ENCODE data around the gene NDUFS6.

Gene NDUFS6

GRCh38 chr5:1857256-1857600, 56.0 kb downstream of the NDUFS6 start:
- TF ChIP-seq CTCF (IDR thresholded peaks at IDR 0.05; ENCODE audit: extremely low read depth, insufficient read depth, missing control alignments) = no peak
- in situ Hi-C loops (cut with MboI; ENCODE audit: low pct_unique_long_range_greater_than_20kb, low sequenced_read_pairs, unreplicated experiment) = no loop called here

GRCh38 chr5:1858436-1858835, 57.2 kb downstream of the NDUFS6 start:
- no peak for DNase-seq (ENCODE audit: low spot score)
- TF ChIP-seq CTCF (IDR thresholded peaks at IDR 0.05; ENCODE audit: extremely low read depth, insufficient read depth, missing control alignments) = no peak
- in situ Hi-C loops (cut with MboI; ENCODE audit: low pct_unique_long_range_greater_than_20kb, low sequenced_read_pairs, unreplicated experiment) = no loop called here

More at GRCh38 chr5:1857256-1857600, 56.0 kb downstream of the NDUFS6 start:
- DNase-seq (ENCODE audit: low spot score) = no peak

GRCh38 chr5:1859099-1859498, 57.9 kb downstream of the NDUFS6 start:
- DNase-seq (ENCODE audit: low spot score) = no peak
- TF ChIP-seq CTCF (IDR thresholded peaks at IDR 0.05; ENCODE audit: extremely low read depth, insufficient read depth, missing control alignments) = no peak
- in situ Hi-C loops (cut with MboI; ENCODE audit: low pct_unique_long_range_greater_than_20kb, low sequenced_read_pairs, unreplicated experiment) = no loop called here

- in situ Hi-C loops (cut with MboI; ENCODE audit: low pct_unique_long_range_greater_than_20kb, low sequenced_read_pairs, unreplicated experiment) = no loop called here
- no peak for TF ChIP-seq CTCF (IDR thresholded peaks at IDR 0.05; ENCODE audit: extremely low read depth, insufficient read depth, missing control alignments)
These were observed 58.9 kb downstream of the NDUFS6 start for GRCh38 chr5:1860021-1860610.

GRCh38 chr5:1860949-1861348, 59.7 kb downstream of the NDUFS6 start:
- no peak for DNase-seq (ENCODE audit: low spot score)
- in situ Hi-C loops (cut with MboI; ENCODE audit: low pct_unique_long_range_greater_than_20kb, low sequenced_read_pairs, unreplicated experiment) = no loop called here
- no peak for TF ChIP-seq CTCF (IDR thresholded peaks at IDR 0.05; ENCODE audit: extremely low read depth, insufficient read depth, missing control alignments)

More at GRCh38 chr5:1860021-1860610, 58.9 kb downstream of the NDUFS6 start:
- no peak for DNase-seq (ENCODE audit: low spot score)

- TF ChIP-seq CTCF (IDR thresholded peaks at IDR 0.05; ENCODE audit: extremely low read depth, insufficient read depth, missing control alignments) = no peak
- DNase-seq (ENCODE audit: low spot score) = no peak
- in situ Hi-C loops (cut with MboI; ENCODE audit: low pct_unique_long_range_greater_than_20kb, low sequenced_read_pairs, unreplicated experiment) = no loop called here
These were observed 63.8 kb downstream of the NDUFS6 start for GRCh38 chr5:1864896-1865440.
